CD4-positive, alpha-beta T cell treated with Interleukin-6 at 100 ng/mL for 8 hours (primary cell): ENCODE results near the gene FLII.
A peak's percentile ranks its signal among the peaks of the same experiment; 100 is the strongest.
"Not testable (repeated sequence)": the region's sequence is repeated elsewhere in the genome, so short reads cannot be mapped to it uniquely, and the experiment has no call there.

Experiments
- DNase-seq: peaks from one replicate; pipeline ENCODE4 v3.0.0-alpha.2; 2020; ENCODE audit warnings: mixed read lengths, low spot score

FLII gene

DNA sequence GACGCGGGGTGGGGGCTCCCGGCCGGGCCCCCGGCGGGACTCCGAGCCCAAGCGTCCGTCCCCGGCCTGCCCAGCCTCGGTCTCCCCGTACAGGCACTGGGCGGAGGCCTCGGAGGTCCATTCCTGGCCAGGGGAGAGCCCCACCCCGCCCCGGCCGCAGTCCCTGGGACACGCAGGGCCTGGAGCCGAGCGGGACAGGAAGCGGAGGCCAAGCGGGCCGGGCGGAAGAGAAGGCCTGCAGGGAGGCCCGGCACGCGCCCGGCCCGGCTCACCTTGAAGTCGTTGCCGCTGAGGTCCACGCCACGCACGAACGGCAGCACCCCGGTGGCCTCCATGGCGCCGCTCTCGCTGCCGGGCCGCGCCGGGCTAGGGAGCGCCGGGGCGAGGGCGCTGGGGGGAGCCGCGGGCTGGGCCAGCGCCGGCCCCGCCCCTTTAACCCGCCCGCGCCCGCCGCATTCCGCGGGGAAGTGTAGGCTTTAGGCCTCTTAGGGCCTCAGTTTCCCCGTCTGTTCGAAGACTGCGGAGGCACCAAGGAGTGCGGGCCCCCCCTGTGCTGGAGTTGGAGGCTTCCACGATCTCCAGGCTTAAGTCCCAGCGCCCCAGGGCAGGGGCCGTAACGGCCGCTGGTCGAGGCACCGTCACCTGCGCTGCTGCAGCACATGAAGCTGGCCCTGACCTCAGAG, at the start of gene FLII:
Gene FLII (minus strand): TSS at position 383 of the 683 bp plus-strand sequence. CDS start 48 bp downstream, at position 335.
- peak; percentile 38 for DNase-seq

DNA sequence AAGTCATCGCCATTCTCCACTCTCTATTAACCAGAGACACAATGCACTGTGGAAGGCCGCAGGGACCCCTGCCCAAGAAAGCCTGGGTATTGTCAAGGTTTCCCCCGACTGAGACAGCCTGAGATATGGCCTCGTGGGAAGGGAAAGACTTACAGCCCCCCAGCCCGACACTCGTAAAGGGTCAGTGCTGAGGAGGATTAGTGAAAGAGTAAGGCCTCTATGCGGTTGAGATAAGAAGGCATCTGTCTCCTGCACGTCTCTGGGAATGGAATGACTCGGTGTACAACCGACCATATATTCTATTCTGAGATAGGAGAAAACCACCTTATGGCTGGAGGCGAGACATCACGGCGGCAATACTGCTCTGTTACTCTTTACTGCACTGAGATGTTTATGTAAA, 44.7 kb upstream of the FLII start:
- DNase-seq = not testable (repeated sequence)

DNA sequence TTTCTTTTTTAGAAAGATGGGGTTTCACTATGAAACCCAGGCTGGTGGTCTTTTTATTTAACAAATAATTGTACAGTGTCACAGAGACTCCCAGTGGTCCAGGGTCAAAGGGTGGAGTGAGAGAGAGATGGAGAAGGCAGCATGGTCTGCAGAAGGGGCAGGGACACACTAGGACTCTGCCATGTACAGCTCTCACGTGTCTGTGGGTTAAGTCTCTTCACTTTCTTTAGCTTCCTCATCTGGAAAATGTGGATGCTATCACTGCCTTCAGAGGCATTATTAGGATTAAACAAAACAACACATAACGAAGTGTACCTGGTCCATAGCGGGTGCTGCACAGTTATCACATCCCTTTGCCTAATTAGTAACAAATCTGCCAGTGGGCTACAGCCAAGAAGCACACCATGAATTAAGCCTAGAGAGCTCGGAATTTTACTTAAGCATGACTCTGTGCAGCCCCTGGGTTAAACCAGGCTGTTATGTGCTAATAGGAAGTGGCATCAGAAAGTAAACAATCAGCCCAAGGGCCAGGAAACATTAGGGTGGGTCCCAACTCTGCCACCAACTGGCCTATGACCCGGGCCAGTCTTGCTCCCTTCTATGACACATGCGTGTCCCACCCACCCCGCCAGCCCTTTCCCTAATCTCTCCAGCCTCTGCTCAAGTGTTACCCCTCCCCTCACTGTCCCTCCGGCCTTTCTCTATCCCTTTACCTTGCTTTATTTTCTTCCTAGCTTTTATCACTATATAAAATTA, 42.4 kb upstream of the FLII start:
- no peak for DNase-seq

DNA sequence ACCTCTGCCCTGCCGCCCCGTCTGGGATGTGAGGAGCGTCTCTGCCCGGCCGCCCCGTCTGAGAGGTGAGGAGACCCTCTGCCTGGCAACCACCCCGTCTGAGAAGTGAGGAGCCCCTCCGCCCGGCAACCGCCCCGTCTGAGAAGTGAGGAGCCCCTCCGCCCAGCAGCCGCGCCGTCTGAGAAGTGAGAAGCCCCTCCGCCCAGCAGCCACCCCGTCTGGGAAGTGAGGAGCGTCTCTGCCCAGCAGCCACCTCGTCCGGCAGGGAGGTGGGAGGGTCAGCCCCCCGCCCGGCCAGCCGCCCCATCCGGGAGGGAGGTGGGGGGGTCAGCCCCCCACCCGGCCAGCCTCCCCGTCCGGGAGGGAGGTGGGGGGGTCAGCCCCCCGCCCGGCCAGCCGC, 39.5 kb upstream of the FLII start:
- not testable (repeated sequence) for DNase-seq

DNA sequence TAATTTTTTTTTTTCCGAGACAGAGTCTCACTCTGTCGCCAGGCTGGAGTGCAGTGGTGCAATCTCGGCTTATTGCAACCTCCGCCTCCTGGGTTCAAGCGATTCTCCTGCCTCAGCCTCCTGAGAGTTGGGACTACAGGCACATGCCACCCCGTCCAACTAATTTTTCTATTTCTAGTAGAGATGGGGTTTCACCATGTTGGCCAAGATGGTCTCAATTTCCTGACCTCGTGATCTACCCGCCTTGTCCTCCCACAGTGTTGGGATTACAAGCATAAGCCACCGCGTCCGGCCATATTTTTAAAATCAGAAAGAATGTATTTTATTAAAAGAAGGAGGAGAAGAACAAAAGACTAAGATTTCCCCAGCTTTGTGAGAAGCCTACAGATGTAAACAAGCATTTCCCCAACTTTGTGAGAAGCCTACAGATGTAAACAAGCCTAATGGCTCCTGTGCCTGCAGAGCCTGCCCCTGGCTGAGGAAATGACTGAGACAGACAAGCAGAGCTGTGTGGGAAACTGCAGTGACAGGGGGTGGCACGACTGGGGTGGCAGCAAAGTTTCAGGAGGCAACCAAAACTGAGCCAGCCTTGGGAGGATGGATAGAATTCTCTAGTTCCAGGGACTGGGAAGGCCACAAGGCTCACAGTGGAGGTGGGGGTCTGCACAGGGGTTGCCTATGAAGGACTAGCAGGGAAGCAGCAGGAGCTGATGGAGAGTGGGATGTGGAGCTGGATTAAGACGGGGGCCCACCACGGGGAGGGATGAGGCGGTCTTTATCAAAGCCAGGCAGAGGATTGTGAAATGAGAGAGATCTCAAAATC, 33.4 kb upstream of the FLII start:
- DNase-seq = no peak

DNA sequence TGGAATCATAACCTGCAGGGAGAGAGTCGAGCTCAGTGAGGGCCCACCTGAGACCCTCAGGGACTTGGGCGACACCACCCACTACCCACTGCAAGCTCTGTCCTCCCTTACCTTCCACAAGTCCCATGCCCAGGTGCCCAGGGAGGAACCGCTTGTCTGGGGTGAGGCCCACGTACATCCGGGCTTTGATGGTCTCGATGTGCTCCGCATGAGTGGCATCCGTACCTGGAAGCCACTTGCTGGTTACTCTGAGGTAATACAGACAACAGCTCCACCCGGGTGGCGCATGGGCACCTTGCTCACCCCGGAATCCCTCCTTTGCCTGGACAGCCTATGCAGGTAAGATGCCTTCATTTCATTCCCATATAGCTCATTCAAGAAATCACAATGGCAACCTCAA, 26.8 kb upstream of the FLII start:
- no peak for DNase-seq

DNA sequence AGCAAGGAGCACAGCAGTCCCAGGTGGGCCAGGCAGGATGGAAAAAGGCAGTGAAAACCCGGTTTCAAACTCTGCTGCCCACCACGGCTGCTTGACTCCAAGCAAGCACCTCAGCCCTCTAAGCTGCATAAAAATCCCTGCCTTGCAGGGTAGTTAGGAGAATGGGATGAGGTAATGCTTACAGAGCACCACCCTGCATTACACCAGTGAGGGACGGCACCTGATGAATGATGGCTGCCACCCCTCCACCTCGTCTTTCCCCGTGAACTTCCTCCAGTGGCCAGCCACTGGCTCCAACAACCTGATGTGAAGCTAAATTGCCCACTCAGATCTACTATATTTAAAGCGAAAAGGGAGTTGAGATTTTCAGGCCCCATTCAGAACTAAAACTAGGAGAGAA, 23.2 kb upstream of the FLII start:
- no peak for DNase-seq

DNA sequence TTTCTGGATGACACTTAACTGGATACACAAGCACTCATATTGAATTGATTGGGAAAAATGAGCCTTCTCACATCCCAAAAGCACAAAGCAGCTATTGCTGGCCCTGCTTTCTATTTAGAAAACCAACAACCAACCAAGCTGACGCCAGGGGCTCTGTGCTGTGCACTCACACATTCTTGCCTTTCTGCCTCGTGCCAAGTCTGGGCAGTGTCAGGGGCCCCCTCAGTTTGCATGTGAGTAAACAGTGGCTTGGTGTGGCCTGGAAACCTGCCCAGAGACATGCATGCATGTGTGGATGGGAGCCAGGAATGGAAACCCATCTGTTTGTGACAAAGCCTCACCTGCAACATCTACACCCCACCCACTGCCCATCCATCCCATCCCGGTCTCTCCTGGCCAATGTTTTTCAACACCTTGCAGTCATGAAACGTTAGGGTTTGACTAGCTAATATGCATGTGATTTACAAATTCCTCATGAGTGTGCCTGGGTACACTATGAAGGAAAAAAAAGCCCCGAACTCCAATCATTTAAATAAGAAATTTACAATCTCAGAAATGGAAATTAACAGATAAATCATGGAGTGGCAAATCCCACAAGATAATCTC, 22.3 kb upstream of the FLII start:
- DNase-seq = no peak

DNA sequence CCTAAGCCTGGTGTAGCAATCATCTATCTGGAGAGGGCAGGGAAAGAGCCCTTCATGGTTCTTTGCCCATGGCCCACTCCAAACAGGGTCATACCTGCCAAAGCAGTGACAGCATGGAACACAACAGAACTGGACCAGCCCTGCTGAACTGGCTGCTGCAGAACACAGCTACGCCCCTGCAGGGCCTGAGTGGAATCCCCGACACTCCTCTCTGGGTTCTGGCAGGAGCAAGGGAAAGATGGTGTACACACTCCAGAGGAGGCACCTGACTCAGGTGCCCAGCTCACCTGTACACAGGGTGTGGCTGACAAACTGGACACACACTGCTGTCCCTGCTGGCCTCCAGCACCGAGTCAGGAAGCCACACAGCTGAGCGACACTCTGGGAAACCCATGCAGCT, 21.7 kb upstream of the FLII start:
- no peak for DNase-seq

DNA sequence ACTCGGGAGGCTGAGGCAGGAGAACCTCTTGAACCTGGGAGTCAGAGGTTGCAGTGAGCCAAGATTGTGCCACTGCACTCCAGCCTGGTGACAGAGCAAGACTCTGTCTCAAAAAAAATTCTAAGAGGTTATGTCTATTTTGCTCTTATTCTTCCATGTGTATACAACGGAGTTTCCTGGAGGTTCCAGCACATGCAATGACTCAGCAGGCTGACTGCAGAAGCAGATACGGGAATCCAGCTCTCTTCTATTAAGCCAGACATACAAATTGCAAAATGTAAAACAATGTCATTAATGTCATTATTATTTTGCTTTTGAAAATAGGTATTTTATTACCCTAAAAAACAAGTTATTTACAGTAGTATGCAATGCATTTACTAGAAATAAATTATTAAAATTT, 20.3 kb upstream of the FLII start:
- DNase-seq = no peak

DNA sequence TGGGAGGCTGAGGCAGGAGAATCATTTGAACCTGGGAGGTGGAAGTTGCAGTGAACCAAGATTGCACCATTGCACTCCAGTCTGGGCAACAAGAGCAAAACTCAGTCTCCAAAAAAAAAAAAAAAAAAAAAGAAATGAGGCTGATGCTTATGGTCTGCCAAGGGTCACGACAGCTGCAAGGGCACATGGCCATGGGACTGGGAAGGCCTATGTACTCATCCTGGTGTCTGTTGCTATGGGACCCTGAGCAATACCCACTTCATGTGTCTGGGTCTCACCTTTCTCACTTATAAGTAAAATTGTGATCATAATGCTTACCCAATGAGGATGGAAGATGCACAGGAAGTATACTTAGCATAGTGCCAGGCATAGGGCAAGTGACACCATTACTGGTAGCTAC, 18.5 kb upstream of the FLII start:
- DNase-seq = no peak

DNA sequence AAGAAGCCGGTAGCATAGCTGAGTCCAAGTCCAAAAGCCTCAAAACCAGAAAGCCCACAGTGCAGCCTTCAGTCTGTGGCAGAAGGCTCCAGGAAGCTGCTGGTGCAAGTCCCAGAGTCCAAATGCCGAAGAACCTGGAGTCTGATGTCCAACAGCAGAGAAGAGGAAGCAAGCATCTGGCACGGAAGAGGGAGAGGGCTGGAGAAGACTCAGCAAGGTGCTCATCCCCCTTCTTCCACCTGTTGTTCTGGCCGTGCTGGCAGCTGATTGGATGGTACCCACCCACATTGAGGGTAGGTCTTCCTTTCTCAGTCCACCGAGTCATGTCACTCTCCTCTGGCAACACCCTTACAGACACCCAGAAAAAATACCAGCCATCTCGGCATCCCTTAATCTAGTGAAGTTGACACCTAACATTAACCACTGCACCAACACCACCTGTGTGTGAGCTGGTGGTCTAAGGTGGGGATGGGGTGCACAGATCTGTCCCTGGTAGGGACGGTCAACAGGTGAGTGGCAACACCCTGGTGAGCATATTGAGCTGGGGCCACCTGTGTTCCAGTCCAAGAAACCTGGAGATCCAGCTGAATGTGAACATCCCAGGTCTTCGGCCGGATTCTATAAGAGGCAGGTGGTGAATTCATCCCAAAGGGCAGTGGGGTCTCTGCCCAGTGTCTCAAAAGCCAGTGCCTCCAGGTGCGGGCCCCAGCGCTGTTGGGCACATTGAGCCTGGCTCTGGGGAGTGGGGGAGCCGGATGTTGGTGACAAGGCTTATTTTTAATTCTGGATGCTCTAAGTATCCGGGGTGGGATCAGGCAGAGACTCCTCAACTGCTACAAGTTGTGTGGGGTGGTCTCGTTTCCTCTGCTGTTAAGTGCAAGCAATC, 11.8 kb upstream of the FLII start:
- no peak for DNase-seq

DNA sequence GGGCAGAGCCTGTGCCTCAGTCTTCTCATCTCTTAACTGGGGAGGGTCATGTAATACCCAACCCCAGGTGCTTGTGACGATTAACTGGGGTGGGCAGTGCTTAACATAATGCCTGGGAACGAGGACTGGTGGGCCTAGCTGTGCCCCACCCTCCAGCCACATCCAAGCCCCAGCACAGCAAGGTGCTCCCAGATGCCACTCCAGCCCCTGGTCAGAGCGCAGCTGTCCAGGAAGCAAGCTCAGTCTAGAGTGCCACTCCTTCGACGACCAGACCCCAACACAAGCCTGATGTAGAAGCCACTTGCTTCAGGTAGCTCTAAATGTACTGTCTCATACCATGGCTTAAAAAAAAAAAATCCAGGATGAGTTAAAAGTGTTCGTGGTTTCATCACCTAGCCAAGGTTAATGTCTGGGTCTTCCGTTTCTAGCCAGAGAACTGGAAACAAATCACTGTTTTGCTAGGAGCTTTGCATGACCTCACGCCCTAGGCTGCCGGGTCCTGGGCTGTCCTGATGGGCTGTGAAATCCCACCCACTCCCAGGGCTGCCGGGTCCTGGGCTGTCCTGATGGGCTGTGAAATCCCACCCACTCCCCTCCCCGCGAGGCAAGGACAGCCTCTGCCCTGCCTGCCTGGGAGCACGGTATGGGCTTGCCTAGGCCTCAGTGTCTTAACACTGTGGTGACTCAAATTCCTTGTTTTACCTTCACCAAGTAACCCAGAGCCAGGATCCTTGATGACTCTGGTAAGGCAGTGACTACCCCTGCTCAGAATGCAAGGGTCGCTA, 9.6 kb upstream of the FLII start:
- DNase-seq = no peak

DNA sequence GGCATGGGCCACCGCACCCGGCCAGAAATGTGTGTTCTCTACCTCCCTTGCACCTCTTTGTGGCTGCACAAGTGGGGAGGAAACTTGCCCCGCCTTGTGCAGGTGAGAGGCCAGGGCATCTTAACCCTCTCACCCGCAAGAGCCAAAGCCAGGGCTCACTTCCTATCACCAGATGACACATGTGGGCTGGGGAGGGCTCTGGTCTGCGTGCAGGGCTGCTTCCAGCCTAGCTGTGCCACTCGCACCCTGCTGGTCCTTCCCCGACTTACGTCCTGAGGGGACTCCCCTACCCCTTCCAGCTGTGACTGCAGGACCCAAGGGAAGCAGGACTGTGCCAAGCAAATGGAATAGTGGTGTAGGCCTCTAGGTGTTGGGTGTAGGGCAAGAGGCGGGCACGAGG, 8.8 kb upstream of the FLII start:
- no peak for DNase-seq

DNA sequence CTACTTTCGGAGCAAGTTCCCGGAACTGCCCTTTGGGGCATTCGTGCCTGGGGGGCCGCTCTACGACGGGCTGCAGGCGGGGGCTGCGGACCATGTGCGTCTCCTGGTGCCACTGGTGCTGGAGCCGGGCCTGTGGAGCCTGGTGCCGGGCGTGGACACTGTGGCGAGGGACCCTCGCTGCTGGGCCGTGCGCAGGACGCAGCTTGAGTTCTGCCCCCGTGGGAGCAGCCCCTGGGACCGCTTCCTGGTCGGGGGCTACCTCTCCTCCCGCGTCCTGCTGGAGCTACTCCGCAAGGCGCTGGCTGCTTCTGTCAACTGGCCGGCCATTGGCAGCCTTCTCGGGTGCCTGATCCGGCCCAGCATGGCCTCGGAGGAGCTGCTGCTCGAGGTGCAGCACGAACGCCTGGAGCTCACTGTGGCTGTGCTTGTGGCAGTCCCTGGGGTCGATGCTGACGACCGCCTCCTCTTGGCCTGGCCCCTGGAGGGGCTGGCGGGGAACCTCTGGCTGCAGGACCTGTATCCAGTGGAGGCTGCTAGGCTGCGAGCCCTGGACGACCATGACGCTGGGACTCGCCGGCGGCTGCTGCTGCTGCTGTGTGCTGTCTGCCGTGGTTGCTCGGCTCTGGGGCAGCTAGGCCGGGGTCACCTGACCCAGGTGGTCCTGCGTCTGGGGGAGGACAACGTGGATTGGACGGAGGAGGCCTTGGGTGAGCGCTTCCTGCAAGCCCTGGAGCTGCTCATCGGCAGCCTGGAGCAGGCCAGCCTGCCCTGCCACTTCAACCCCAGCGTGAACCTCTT, 5.5 kb upstream of the FLII start:
- no peak for DNase-seq

DNA sequence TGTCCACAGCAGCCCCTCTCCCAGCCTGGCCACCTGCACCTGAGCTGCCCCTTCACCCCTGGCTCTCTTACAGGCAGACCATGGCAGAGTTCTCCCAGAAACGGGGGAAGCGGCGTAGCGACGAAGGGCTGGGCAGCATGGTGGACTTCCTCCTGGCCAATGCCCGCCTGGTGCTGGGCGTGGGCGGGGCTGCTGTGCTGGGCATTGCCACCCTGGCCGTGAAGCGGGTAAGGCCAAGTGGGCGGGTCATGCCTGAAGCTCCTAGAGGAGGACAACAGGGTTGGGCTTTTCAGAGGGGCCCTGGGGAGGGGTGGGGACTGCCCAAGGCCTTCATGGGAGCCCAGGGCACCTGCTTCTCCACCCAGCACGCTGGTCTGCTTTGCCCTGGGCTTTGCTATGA, 4.1 kb upstream of the FLII start:
- DNase-seq = no peak

DNA sequence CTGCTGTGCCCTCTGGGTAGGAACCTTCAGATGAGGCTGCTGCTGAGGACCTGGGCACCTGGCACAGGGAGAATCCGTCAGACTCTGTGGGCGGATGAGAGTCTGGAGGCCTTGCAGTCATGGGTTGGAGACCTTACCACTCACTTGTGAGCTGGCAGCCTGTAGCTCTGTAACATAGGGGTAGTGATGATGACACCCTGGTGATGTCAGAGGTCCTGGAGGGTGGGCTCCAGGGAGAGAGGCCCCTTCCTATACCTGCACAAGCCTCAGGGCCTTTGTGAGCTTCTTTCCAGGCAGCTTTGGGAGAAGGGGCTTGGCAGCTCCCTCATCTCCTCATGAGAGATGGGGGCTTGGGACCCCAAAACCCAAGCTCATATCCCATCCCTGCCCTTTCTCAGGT, 3.6 kb upstream of the FLII start:
- no peak for DNase-seq

DNA sequence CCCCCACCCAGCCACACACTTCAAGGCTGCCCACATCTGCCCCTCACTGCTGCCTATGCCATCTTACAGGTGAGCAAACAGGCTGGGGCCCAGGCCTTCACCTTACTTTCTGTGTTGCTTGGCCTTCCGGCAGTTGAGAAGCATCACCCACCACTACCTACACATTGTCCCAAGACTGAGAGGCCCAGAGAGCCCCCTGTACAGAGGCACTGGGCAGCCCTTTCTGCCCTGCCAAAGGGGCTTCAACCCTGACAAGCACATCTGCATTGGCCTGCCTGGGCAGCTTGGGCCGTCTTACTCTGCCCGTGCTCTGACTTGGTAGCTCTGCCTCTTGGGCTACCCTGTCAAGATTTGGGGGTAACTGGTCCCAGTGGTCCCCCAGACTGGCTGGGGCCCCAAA, 3.1 kb upstream of the FLII start:
- DNase-seq = no peak

DNA sequence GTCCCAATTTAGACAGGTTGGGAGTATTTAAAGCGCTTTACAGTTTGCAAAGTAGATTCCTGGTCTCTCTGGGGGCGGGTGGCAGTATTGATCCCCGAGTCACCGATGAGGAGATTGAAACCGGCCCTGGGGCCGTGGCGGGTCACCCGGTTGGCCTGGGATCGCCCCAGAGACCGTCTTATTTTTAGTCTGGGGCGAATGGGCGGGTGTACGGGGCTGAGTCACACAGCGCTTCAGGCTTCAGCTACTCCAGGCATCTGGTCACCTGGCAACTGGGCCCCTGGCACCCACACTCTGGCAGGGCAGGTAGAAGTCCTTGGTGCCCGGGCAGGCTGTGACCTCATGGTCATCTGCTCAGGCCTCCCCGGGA, 2.6 kb upstream of the FLII start:
- DNase-seq = peak; percentile 16
